OCI-LY1 (cell line): ENCODE data around the gene RAB4A.

Experiments used
- CTCF ChIP-seq: fragments of 200-600 bp; sonication (generic), shearing (Covaris generic); IDR thresholded peaks from 2 replicates; pipeline ENCODE4 v1.5.1; 2017; ENCODE audit warnings: mild to moderate bottlenecking, antibody characterized with exemption, low read length, moderate library complexity, mixed read lengths
- EZH2 ChIP-seq: fragments of 200-600 bp; sonication (generic), shearing (Covaris generic); IDR thresholded peaks from 2 replicates; pipeline ENCODE4 v1.8.0; 2017; ENCODE audit warnings: borderline replicate concordance, mixed run types, mild to moderate bottlenecking, antibody characterized with exemption, low read length, moderate library complexity, mixed read lengths

GRCh38 chr1:229325401-229325800 is 54.5 kb downstream of the RAB4A start:
- no peak for TF ChIP-seq CTCF
- no peak for TF ChIP-seq EZH2
